A172 (cell line): ENCODE measurements around the gene ESRRA. TPM values are rescaled to one million over a fixed set of nuclear protein-coding genes. Genes with fewer than 3 reads are reported as not detected.

Source experiments
- DNase-seq: peaks from one replicate; pipeline ENCODE4 v3.0.0-alpha.2; 2015; ENCODE audit warnings: low spot score
- total RNA-seq: library from RNA; depleted of rRNA; stranded (reverse); fragments of >200 nt; shearing (Covaris generic); gene quantifications from 2 replicates; pipeline ENCODE4 v1.2.3, GENCODE V29; 2014

Gene ESRRA
- total RNA-seq, 1 experiment from 2014 or later = 30.4 TPM

DNA sequence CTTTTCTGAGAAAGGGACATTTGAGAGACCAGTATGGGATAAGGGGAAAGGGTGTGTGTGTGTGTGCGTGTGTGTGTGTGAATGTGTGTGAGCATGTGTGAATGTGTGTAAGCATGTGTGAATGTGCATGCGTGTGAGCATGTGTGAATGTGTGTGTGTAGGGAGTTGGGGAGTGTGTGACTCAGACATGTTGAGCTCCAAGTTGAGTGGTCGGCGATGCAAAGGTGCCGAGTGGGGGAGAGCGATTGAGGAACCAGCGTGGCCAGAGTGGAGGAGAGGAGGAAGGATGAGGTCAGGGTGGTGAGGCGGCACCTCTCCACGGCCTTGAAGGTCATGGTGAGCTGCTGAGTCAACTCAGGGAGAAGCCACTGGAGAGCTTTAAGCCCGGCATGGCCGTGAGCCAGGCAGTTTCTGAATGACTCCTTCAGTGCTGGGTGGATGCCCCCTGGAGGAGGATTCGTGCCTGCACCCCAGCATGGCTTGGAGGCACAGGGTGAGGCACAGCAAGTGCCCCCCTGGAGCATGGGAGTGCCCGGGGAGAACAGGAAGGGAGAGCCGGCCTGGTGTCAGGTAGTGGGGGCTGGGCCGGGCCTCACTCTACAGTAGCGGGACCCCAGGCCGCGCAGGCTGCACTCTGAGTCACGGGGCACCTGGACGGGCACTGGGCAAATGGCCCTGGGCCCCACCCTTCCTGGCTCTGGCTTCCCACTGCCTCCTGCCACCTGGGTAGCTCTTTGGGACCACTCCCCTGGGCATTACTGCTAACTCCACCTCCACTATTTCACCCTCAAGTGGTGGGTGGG lies 26.4 kb downstream of the ESRRA start:
- DNase-seq = peak; percentile 96

DNA sequence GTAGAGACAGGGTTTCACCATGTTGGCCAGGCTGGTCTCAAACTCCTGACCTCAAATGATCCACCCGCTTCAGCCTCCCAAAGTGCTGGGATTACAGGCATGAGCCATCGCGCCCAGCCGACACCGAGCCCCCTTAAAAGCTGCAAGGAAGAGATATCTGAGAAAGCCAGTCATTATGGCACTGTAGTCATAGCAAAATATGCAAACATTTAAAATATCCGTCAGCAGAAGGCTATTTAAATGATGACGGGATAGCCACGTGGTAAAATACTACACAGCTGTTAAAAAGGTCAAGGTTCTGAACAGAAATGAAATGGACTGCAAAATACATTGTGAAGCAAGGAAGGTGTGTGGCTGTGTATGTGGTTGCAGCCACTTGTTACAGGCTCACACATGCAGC lies 28.2 kb downstream of the ESRRA start:
- DNase-seq = no peak

DNA sequence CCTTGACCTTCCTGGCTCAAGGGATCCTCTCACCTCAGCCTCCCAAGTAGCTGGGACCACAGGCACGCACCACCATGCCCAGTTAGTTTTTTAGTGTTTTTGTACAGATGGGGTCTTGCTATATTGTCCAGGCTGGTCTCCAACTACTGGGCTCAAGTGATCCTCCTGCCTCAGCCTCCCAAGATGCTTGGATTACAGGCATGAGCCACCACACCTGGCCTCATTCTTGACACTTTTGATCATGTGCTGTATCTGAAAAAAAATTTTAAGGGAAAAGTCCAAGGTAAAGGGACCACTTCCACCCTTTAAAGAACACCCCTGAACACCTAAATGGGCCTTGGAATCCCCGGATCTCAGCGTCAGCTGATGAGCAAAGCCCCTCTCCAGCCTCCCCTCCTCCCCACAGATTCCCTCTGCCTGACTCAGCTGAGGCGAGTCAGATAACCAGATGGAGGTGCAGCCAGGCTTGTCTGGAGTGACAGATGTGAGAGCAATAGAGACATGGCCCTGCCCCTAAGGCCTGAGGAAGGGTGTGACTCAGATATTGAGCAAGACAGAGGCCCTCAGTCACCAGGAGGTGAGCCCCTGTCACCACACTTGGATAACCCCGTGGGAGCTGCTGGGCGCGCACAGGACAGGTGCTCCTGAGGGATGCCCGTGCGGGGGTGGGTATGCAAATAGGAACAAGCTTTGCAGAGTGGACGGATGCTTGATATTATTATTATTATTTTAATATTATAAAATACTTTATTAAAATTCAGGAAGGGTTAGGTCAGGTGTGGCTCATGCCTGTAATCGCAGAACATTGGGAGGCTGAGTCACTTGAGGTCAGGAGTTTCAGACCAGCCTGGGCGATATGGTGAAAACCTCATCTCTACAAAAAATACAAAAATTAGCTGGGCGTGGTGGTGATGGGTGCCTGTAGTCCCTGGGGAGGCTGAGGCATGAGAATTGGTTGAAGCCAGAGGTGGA lies 29.7 kb downstream of the ESRRA start:
- peak; percentile 99 for DNase-seq

DNA sequence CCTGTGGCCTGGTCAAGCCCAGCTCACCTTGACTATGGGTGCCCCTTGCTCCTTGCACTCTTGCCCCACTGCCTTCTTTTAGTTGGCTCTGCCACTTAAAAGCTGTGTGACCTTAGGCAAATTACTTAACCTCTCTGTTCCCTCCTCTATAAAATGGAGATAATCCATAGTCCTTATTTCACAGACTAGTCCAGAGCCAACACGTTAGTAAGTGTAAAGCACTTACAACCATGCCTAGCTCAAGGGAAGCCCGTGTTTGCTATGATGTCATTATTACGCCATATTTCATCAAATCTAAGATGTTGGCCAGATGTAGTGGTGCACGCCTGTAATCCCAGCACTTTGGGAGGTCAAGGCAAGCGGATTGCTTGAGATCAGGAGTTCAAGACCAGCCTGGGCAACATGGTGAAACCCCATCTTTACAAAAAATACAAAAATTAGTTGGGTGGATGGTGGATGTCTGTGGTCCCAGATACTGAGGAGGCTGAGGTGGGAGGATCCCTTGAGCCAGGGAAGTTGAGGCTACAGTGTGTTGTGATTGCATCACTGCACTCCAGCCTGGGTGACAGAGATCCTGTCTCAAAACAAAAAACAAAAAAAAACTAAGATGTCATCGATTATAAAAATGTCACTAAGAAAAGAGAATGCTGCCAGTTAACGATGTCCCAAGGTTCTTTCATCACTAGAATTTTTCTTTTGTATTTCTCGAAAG lies 32.4 kb downstream of the ESRRA start:
- DNase-seq = no peak

DNA sequence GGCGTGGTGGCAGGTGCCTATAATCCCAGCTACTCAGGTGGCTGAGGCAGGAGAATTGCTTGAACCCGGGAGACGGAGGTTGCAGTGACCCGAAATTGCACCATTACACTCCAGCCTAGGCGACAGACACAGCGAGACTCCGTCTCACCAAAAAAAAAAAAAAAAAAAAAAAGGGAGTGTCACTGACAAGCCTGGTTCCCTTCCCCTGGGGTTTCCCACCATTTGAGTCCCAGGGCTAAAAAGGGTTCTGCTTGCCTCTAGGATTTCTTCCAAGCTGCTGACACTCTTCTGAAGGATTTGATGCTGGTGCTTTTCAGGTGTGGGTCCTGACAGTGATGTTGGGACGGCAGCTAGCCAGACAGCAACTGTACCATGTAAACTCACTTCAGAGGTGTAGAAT lies 33.4 kb downstream of the ESRRA start:
- no peak for DNase-seq

DNA sequence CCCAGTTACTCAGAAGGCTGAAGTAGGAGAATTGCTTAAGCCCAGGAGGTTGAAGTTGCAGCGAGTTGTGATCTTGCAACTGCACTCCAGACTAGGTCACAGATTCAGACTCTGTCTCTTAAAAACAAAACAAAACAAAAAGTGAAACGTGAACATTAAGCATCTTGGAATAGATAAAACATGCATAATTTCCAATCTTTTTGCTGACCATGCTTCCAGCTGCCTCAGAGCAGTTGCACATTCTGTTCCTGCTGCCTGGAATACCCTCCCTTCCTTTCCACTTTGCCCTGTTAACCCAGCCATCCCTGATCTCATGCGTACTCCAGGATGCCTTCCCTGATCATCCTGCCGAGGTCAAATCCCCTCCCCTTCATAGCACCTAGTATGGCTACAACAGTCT lies 34.0 kb downstream of the ESRRA start:
- DNase-seq = no peak

DNA sequence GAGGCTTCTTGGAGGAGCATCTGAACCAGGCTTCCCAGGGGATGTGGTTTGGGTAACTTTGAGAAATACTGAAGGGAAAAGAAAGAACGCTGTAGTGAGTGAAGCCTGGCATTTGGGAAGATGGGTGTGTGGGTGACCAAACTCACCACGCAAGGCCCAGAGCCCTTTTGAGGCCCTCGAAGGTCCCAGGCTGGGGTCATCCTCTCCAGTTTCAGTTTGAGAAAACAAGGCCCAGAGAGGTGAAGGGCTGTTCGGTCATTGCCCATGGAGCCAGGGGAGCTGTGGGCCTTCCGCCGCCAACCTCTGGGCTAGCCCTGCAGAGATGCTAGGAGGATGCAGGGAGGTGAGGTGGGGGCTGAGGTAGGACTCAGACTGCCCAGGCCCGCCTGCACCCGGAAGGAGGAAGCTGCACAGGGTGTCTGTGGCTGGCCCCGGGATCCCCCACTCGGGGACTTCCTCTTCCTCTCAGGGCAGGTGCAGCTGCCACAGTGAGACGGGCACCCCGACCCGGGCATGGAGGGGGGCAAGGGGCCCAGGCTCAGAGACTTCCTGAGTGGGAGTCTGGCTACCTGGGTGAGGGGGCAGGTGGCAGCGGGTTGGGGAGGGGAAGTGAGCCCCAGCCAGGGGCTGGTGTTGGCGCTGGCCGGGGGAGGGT lies 34.6 kb downstream of the ESRRA start, which contains the start of gene CCDC88B:
CCDC88B (plus strand) TSS at position 451 of the 655 bp plus-strand sequence; CDS start at position 514, 63 bp downstream.
- DNase-seq = no peak

DNA sequence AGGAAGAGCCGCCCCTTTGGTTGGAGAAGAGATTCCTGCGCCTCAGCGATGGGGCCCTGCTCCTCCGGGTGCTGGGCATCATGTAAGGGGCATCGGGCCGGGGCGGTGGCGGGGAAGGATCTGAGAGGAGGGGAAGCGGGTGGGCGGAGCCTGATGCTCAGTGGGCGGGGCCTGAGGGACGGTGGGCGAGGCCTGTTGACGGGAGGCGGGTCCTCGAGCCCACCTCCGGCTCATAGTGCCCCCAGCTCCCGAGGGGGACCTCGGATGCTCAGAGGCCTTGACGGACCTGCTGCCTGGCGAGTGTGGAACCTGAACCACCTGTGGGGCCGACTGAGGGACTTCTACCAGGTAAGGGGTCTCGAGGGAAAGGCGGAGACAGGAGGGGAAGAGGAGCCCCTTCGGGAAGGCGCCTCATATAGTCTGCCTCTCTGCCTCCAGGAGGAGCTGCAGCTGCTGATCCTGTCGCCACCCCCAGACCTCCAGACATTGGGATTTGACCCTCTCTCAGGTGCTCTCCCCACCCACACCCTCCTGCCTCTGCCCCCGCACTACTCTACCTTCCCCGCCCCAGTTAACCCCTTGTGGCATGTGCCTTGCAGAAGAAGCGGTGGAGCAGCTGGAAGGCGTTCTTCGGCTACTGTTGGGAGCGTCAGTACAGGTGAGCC lies 35.5 kb downstream of the ESRRA start:
- DNase-seq = no peak

DNA sequence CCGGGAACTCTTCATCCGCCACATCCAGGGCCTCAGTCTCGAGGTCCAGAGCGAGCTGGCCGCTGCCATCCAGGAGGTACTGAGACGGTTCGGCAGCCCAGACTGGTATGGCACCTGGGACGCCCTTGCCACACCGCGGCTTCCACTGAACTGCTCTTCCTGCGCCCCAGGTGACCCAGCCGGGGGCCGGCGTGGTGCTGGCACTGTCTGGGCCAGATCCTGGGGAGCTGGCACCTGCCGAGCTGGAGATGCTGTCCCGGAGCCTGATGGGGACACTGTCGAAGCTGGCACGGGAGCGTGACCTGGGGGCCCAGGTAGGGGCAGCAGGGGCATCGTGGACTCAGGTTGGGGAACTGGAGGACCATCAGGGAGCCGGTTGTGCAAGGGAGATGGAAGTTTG lies 36.1 kb downstream of the ESRRA start:
- DNase-seq = no peak

DNA sequence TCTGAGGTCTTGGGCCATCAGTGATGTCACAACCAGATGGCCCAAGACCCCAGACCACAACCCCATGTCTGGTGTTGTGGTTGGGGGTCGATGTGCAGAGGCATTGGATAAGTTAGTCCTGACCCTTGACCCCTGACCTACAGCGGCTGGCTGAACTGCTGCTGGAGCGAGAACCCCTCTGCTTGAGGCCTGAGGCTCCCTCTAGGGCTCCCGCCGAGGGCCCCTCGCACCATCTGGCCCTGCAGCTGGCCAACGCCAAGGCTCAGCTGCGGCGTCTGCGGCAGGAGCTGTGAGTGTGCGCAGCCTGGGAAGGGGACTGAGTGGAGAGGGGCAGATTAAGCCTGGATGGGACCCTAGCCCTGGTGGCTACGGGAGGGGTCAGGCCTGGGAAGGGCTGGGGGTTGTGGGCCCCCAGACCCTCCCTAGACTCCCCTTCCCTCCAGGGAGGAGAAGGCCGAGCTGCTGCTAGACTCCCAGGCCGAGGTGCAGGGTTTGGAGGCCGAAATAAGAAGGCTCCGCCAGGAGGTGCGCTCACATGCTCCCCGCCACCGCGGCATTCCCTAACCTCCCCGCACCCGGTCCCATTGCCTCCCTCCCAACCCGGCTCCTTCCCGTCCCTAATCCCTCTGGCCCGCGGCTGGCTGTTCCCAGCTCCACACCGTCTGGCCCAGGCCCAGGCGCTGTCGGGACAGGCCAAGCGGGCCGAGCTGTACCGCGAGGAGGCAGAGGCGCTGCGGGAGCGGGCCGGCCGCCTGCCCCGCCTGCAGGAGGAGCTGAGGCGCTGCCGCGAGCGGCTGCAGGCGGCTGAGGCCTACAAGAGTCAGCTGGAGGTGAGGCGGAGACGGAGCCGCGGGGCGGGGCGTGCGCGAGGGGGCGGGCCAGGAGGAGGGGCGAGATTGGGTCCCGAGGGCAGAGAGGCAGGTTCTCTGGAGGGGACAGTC lies 36.8 kb downstream of the ESRRA start:
- peak; percentile 72 for DNase-seq

DNA sequence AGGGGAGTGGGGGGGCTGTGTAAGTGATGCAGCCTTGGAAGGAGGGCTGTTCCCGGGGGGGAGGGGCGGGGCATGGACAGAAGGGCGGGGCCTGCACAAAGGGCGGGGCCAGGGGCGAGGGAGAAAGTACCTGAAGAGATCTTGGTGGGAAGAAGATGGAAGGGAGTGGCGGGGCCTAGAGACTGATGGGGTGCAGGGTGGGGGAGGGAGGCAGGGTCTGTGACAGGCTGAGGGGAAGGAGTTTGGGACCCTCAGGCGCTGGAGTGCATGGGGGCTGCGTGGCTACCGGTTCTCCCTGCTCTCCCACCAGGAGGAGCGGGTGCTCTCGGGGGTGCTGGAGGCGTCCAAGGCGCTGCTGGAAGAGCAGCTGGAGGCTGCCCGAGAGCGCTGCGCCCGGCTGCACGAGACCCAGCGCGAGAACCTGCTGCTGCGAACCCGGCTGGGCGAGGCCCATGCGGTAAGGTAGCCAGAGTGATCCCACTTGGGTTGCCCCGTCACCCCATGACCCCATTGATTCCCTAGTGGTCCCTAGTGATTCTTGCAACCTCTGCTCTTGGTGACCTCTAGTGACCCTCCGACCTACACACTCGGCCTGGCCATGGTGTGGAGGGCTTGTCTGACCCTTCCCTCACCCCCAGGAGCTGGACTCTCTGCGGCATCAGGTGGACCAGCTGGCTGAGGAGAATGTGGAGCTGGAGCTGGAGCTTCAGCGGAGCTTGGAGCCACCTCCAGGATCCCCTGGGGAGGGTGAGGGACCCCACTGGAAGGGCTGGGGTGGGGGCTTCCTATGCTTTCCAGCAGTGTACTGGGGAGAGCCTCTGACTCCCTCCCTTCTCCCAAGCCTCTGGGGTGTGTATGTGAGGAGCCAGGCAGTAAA lies 37.8 kb downstream of the ESRRA start:
- DNase-seq = no peak

DNA sequence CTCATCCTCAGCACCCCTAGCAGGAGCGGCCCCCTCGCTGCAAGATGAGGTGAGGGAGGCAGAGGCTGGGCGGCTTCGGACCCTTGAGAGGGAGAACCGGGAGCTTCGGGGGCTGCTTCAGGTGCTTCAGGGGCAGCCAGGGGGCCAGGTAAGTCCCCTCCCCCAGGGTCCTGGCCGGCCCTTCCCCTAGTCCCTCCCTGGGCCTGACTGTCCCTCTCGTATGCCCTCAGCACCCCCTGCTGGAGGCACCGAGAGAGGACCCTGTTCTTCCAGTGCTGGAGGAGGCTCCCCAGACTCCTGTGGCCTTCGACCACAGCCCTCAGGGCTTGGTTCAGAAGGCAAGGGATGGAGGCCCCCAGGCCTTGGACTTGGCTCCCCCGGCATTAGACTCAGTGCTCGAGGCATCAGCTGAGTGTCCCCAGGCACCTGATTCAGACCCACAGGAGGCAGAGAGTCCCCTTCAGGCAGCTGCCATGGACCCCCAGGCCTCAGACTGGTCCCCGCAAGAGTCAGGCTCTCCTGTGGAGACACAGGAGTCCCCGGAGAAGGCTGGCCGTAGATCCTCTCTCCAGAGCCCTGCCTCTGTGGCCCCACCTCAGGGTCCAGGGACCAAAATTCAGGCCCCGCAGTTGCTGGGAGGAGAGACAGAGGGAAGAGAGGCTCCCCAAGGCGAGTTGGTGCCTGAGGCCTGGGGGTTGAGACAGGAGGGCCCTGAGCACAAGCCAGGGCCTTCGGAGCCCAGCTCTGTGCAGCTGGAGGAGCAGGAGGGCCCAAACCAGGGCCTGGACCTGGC lies 38.6 kb downstream of the ESRRA start:
- DNase-seq = no peak

DNA sequence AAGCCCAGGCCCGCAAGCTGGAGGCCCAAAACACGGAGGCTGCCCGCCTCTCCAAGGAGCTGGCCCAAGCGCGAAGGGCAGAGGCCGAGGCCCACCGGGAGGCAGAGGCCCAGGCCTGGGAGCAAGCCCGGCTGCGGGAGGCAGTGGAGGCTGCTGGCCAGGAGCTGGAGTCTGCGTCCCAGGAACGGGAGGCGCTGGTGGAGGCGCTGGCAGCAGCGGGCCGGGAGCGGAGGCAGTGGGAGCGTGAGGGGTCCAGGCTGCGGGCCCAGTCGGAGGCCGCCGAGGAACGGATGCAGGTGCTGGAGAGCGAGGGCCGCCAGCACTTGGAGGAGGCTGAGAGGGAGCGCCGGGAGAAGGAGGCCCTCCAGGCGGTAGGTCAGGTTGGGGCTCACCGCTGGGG lies 39.5 kb downstream of the ESRRA start:
- DNase-seq = no peak

DNA sequence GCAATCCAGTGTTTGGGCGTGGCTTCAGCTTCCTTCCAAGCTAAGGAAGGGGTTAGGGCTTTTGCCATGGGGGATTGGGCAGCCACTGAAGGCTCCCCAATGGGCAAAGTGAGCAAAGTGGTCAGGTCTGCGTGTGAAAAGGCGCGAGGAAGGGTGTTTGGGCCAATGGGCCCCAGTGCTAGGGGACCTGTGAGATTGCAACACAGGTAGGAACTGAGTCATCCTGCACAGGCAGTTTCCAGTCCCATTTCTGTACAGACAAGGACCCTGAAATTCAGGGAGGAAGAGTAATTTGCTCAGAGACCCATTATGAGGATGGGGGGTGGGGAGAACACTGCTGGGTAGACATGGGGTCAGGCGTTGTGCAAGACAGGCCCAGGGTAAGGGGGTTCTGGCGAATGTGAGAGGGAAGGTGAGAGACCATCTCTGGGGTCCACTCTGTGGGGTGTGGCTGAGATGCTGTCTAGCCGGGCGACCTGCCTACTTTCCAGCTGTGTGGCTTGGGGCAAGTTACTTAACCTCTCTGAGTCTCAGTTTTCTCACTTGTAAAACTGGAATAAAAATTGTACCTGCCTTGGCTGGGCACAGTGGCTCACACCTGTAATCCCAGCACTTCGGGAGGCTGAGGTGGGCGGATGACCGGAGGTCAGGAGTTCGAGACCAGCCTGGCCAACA lies 42.0 kb downstream of the ESRRA start:
- DNase-seq = no peak

DNA sequence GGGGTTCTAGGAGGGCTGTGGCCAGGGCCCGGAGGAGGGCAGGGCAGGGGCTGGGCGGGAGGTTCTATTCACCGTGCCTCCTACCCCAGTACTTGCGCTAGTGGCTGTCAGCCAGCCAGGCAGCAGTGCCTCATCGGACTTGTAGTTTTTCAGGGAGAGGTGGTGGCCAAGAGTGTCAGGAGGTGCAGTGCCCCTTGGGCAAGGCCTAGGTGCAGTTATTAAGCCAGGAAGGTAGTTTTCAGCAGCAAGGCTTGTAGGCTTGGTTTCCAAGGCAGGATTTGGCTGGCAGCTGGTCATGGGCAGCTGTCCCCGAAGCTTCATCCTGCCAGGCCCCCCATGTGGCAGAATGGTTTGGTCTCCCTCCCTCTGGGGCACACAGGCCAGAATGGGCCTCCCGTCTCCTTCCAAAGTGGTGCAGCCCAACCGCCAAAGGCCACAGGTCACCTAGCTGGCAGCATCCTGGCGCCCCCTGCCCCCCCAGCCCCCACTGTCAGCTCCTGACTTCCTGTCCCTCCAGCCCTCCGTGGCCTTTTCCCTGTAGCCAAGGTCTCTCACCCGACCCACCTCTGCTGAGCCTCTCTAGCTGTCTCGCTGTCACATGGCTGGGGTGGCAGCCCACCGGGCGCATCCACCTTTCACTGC lies 43.2 kb downstream of the ESRRA start:
- no peak for DNase-seq

DNA sequence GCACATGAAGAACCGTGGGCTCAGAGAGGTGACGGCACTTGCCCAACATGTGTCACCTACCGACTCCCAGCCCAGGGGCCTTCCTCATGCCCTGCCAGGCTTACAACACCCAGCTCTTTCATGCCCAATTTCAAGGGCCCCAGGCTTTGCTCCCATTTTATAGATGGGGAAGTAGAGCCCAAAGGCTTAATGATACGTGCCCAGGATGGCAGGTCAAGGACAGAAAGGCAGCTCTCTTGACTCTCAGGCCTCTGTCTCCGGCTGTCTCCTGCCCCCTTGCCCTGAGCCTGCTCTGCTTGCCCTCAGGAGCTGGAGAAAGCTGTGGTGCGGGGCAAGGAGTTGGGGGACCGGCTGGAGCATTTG lies 43.7 kb downstream of the ESRRA start:
- DNase-seq = no peak

DNA sequence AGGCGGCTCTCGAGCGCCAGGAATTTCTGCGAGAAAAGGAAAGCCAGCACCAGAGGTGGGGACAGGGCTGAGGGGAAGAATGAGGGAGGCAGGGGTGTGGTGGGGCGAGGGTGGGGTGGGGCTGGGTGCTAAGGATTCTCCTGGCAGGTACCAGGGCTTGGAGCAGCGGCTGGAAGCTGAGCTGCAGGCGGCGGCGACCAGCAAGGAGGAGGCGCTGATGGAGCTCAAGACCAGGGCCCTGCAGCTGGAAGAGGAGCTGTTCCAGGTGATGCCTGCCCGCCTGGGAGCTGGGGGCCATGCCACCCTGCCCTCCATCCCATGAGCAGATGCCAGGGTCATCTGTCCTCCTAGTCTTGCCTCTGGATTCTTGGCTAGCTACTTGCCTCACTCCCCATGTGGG lies 44.1 kb downstream of the ESRRA start:
- no peak for DNase-seq
